ENCODE measurements around the gene CMA1. TPM values are rescaled to one million over a fixed set of nuclear protein-coding genes. Genes with fewer than 3 reads are reported as not detected.
"Not testable (repeated sequence)": the region's sequence is repeated elsewhere in the genome, so short reads cannot be mapped to it uniquely, and the experiment has no call there.

CMA1 gene
- total and polyA plus RNA-seq, 2 of the 8 experiments (the other 6 are each of a cell fraction or from before 2014, with no cell fraction given): not detected

DNA sequence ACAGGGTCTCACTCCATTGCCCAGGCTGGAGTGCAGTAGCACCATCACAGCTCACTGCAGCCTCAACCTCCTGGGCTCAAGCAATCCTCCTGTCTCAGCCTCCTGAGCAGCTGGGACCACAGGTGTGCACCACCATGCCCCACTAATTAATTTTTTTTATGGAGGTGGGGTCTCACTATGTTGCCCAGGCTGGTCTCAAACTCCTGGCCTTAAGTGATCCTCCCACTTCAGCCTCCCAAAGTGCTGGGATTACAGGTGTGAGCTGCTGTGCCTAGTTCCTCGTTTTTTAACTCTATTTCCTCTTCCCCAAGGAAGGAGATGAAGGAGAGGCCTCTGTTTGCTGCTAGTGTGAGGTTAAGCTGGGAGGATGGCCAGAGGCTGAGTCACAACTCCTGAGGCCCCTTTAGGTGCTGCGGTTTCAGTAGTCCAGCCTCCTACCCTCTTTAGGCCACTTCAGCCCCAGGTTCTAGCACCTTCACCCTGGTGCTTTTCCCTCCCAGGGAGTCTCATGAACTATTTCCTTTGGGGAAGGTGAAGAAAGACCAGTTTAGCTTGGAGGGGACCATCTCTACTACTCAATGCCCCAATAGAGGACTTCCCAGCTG lies 25.3 kb downstream of the CMA1 start:
- H2AK5ac ChIP-seq (ENCODE audit: low read depth, low read length); H2BK120ac ChIP-seq (replicated peaks; ENCODE audit: low read depth, low read length); DNase-seq (ENCODE audit: low read depth in 1 of 2, low spot score in 2 of 2); FAIRE-seq; H3K27me3 ChIP-seq (replicated peaks in 1 of 4; ENCODE audit: control insufficient read depth in 3 of 4, extremely low read depth in 1 of 4, insufficient read depth in 3 of 4, low read length in 3 of 4); H3K23me2 ChIP-seq (ENCODE audit: low read depth, low read length); H3K4ac ChIP-seq (replicated peaks; ENCODE audit: insufficient read length, low read depth, low read length); H2BK12ac ChIP-seq (ENCODE audit: low read depth, low read length); H4K5ac ChIP-seq (ENCODE audit: insufficient read length, low read depth, low read length); H3K36me3 ChIP-seq (ENCODE audit: control insufficient read depth in 2 of 4, insufficient read depth in 4 of 4, low read length in 3 of 4); H3K79me1 ChIP-seq (ENCODE audit: low read depth, low read length); H3K79me2 ChIP-seq (ENCODE audit: control insufficient read depth in 1 of 2, insufficient read depth in 2 of 2, low read length in 2 of 2); H3K18ac ChIP-seq (ENCODE audit: extremely low read depth, low read length); H3K23ac ChIP-seq (ENCODE audit: insufficient read length); H3K9ac ChIP-seq (replicated peaks in 1 of 4; ENCODE audit: extremely low read depth in 1 of 4, low read depth in 3 of 4, low read length in 3 of 4); H4K20me1 ChIP-seq (replicated peaks in 1 of 2; ENCODE audit: control insufficient read depth in 1 of 2, insufficient read depth in 2 of 2, low read length in 2 of 2); H4K8ac ChIP-seq (ENCODE audit: extremely low read depth, insufficient read depth, low read length); H3K56ac ChIP-seq (replicated peaks; ENCODE audit: insufficient read length, low read depth, low read length); H3K27ac ChIP-seq (ENCODE audit: low read depth, low read length); H3K9me3 ChIP-seq (ENCODE audit: insufficient read depth in 2 of 2, low read depth in 1 of 2, low read length in 1 of 2); H2BK20ac ChIP-seq (ENCODE audit: low read length); H3K4me2 ChIP-seq (ENCODE audit: insufficient read depth in 1 of 2, low read depth in 2 of 2, low read length in 2 of 2); H3K4me3 ChIP-seq (ENCODE audit: extremely low read depth in 1 of 4, insufficient read depth in 2 of 4, low read depth in 3 of 4, low read length in 4 of 4); H4K91ac ChIP-seq (replicated peaks; ENCODE audit: insufficient read length, low read length); H2BK5ac ChIP-seq (ENCODE audit: low read depth, low read length); POLR2A ChIA-PET (ENCODE audit: partially characterized antibody); H3K14ac ChIP-seq (ENCODE audit: insufficient read length); H2BK15ac ChIP-seq (ENCODE audit: low read length); H3K4me1 ChIP-seq (replicated peaks in 1 of 4; ENCODE audit: control insufficient read depth in 3 of 4, insufficient read depth in 4 of 4, low read length in 3 of 4); H2AFZ ChIP-seq (ENCODE audit: low read length): not testable (repeated sequence)
- 85% methylated on average over 2 of the region's 2 CpGs; no CpG with 5 or more reads in 1 of the 2 experiments for WGBS, 2 experiments (ENCODE audit: extremely low coverage in 1 of 2, insufficient coverage in 1 of 2, insufficient read length in 1 of 2, insufficient replicate concordance in 2 of 2, low coverage in 1 of 2, low lambda C conversion rate in 2 of 2, missing lambda C conversion rate in 1 of 2)
- CTCF ChIA-PET (ENCODE audit: partially characterized antibody): interaction anchor here (0.6 to 2.2 kb wide), 10 partner anchors 8 to 239 kb away, joined by 3 to 12 read pairs (median 4); no protein-coding TSS in a partner anchor

All from H1 (cell line).